ENCODE results near the gene STKLD1.
"Not testable (repeated sequence)": the region's sequence is repeated elsewhere in the genome, so short reads cannot be mapped to it uniquely, and the experiment has no call there.

The STKLD1 gene

DNA sequence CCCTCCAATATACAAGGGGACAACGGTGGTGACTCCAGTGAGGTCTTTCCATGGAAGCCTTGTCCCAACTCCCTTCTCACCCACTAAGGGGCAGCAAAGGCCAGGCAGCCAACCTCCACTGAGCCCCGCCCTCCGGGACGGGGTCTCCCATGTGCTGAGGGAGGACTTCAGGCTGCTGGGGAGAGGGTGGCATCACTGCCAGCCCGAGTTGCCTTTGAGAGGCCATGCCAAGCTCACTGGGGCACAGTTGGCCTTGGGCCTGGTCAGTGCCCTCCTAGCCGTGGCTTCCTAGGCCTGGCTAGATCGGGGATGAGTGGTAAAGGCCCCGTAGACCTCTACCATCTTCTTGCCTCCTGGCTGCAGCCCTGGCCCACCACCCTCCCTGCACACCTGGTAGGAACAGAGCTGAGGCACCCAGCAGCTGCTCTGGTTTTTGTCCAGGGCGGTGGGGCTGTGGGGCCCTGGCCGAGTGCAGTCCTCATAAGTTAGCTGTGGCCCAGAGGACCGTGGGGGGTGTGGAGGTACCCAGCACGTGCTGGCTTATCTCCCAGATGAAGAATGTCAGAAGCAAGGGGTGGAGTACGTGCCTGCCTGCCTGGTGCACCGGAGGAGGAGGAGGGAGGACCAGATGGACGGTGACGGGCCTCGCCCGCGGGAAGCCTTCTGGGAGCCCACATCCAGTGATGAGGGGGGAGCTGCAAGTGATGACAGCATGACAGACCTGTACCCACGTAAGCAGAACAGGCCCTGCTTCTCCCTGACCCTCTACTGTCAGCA is 16.6 kb upstream of the STKLD1 start:
- no peak overlapping the region for H3K4me3 ChIP-seq
- H3K27ac ChIP-seq = peak overlapping the region in 1 of 21 experiments; percentile 3

DNA sequence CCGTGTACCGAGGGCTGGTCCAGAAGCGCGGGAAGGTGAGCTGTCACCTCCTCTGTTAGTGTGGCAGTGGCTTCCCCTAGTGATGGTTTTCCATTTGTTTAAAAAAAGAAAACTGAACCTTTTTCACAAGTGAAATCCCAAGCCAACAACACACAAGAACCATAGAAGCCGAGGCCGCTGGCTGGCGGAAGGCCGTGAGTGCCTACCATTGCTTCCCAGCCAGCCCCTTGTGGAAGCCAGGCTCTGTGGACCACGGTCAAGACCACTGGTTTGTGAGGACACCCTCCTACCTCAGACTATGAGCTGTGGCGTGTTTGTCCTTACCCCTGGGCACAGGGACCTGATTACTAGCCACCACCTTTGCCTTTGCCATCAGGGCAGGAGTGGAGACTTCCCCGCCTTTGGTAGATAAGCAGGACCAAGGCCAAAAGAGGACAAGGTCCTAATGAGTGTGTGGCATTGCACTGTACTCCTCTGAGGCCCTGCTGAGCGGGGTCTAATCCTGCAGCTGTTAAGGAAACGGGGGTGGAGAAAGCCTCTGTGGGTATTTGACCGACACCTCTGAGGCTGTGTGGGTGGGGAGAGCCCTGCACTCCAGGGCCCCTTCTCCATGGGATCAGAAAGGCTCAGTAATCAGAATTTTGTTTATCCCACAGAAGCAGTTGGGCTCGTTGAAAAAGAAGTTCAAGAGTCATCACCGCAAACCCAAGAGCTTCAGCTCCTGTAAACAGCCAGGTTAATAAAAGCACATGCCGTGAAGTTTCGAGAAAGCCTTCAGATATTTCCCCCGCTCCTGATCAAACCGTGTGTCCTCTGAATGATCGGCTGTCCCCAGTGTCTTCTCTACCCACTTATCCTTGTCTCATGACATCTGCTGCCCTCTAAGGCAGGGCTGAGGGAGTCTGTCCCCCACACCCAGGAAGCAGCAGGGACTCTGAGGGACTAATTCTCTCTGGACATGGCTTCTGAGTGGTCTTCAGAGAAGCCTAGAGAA is 15.5 kb upstream of the STKLD1 start:
- peak overlapping the region in 1 of 21 experiments; percentile 4 for H3K27ac ChIP-seq
- no peak overlapping the region for H3K4me3 ChIP-seq

- H3K4me3 ChIP-seq = no peak overlapping the region
- H3K27ac ChIP-seq = peak overlapping the region in 1 of 21 experiments; percentile 0
Observed at GRCh38 chr9:133361507-133362092, 14.6 kb upstream of the STKLD1 start.

- H3K27ac ChIP-seq = no peak overlapping the region
Observed at GRCh38 chr9:133362359-133363044, 13.7 kb upstream of the STKLD1 start.

DNA sequence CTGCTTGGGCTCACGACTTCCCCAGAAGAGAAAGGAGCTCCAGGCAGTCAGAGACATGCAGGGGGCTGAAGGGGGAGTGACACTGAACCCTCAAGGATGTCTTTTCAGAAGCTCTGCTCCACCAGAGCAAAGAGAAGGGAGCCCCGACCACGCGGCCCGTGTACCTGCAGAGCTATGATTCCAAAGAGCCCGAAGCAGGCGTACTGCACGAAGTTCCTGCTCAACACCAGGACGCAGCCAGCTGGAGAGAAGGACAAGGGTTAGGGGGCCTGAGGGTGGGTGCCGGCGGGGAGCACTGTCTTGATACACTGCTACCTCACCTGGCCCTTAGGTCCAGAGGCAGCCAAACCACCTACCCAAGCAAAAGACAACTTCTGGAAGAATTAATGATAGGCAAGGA is 9.7 kb upstream of the STKLD1 start:
- Histone ChIP-seq H3K27ac (no peak overlapping the region), H3K4me3 (no peak overlapping the region)

More at GRCh38 chr9:133362359-133363044, 13.7 kb upstream of the STKLD1 start:
- H3K4me3 ChIP-seq = no peak overlapping the region

DNA sequence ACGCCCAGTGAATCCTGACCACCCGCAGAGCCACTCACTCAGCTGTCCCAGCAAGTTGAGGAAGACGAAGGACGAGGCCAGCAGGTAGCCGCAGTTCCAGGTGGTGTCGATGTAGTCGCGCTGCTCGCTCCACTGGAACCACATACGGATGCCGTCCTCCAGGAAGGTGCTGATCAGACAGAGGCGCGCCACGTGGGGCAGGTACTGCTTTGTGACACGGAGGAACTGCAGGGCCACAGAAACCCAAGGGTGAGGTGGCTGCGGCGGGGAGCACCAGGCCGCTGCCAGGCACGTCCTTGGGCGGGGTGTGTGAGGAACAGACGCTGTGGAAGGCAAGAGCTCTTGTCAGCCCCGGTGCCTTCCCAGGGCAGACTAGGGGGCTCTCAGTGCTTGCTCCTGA is 8.9 kb upstream of the STKLD1 start:
- Histone ChIP-seq H3K4me3 (no peak overlapping the region), H3K27ac (peak overlapping the region in 1 of 21 experiments; percentile 55)

- H3K4me3 ChIP-seq = no peak overlapping the region
- peak overlapping the region in 5 of 21 experiments; percentile 17 to 85 (median 55) for H3K27ac ChIP-seq
Observed at GRCh38 chr9:133367778-133368177, 8.4 kb upstream of the STKLD1 start.

DNA sequence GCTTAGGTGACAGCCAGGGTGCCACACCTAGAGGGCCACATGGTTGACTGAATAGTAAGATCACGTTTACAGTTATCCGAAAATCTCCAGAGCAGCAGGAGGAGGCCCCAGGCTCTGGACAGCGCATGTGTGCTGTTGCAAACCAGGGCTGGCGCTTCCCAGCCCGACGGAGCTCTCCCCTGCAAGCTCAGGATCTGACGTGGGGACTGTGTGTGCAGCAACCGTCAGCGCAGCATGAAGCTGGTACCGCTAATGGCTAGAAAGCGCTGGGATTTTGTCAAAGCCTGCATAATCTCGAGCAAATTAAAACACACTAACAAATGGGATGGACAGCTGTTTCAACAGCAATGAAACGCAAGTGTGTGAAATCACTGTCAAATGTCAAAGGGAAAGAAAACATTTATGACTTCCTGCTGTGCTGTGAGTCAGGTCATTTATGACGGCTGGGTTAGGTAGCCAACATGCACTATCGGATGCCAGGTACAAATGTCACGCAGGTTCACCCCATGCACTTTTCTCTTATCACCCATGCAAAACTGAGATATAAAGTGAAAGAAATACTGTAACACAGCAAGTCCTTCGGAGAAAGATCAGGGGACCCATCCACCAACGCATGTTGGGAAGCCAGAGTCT is 7.8 kb upstream of the STKLD1 start:
- Histone ChIP-seq H3K4me3 (no peak overlapping the region), H3K27ac (peak overlapping the region in 6 of 21 experiments; percentile 14 to 85 (median 34))

- no peak overlapping the region for H3K4me3 ChIP-seq
- H3K27ac ChIP-seq = peak overlapping the region in 10 of 21 experiments; percentile 9 to 85 (median 70)
Observed at GRCh38 chr9:133369422-133369821, 6.7 kb upstream of the STKLD1 start.

- no peak overlapping the region for H3K4me3 ChIP-seq
Observed at GRCh38 chr9:133369933-133370332, 6.2 kb upstream of the STKLD1 start.

GRCh38 chr9:133370685-133371084 is 5.5 kb upstream of the STKLD1 start:
- Histone ChIP-seq H3K27ac (peak overlapping the region in 14 of 21 experiments; percentile 19 to 85 (median 60)), H3K4me3 (no peak overlapping the region)

More at GRCh38 chr9:133369933-133370332, 6.2 kb upstream of the STKLD1 start:
- H3K27ac ChIP-seq = peak overlapping the region in 11 of 21 experiments; percentile 18 to 85 (median 70)

- Histone ChIP-seq H3K4me3 (peak overlapping the region in 2 of 7 experiments; percentile 11 to 16), H3K27ac (peak overlapping the region in 15 of 21 experiments; percentile 14 to 85 (median 57))
Observed at GRCh38 chr9:133371261-133371711, 4.9 kb upstream of the STKLD1 start.

DNA sequence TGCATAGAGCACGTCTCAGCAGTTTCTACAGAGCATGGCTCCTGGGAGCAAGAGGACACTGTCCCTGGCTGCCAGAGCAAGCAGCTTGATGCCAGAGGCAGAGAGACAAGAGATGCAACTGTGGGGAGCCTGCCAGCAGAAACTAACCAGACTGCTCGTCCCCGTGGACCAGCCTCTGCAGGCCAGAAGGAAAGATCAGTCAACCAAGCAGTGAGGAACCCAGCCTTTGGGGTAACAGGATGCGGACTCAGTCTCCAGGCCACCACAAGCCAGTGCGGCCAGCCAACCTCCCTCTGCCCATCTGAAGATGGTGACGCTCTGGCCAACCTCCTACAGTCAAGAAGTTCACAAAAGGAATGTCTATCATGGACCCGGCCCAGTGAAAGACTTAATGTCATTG is 4.0 kb upstream of the STKLD1 start:
- H3K4me3 ChIP-seq = no peak overlapping the region

GRCh38 chr9:133374612-133375115 is 1.5 kb upstream of the STKLD1 start:
- Histone ChIP-seq H3K27ac (peak overlapping the region in 20 of 21 experiments; percentile 93 to 100 (median 99)), H3K4me3 (peak overlapping the region; percentile 79 to 100 (median 92))

More for the DNA sequence above, 4.0 kb upstream of the STKLD1 start:
- H3K27ac ChIP-seq = peak overlapping the region in 15 of 21 experiments; percentile 3 to 85 (median 57)

DNA sequence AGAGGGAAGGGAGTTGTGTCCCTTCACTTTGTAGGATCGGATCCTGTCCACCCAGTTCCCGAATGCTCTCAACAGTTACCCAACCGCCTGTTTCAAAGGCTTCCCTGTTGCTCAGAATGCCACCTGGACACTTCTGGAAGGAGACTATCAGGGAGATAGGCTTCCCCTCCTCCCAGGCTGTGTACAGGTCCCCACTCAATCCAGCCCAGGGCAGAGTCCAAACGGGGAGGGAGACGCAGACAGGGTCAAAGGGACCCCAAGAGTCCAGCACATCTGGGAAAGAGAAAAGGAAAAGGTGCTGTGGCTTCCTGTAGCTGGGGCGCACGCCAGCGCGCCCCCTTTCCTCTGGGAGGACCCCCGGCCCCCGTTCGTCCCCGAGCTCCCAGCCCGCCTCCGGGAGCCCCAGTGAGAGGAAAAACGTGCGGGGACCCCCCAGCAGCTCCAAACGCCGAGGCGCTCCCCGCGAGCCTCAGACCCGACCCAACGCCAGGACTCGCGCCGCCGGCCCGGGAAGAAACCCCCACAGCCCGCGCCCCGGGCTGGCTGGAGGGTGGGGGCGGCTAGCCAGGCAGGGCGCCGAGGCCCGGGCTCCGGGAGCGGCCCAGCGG is 946 bp upstream of the STKLD1 start:
- H3K27ac ChIP-seq = peak overlapping the region; percentile 93 to 100 (median 99)

GRCh38 chr9:133377280-133377679 is 1.1 kb downstream of the STKLD1 start:
- H3K27ac ChIP-seq = peak overlapping the region in 7 of 21 experiments; percentile 4 to 93 (median 45)
- H3K4me3 ChIP-seq = not testable (repeated sequence)

More for the DNA sequence above, 946 bp upstream of the STKLD1 start:
- H3K4me3 ChIP-seq = peak overlapping the region; percentile 79 to 100 (median 92)

GRCh38 chr9:133377721-133378216 is 1.6 kb downstream of the STKLD1 start:
- Histone ChIP-seq H3K27ac (peak overlapping the region in 8 of 21 experiments; percentile 27 to 69 (median 50)), H3K4me3 (no peak overlapping the region)

Data from skin epidermis (tissue), 12 donors.